GM19395 (cell line): ENCODE results near the gene GRIP1.

Experiments
- ATAC-seq: cut with Tn5 transposase; IDR thresholded peaks from one replicate; pipeline ENCODE4 v1.9.1; 2021; ENCODE audit warnings: mild to moderate bottlenecking, moderate library complexity; ENCODE audit not compliant: unreplicated experiment

The GRIP1 gene

GRCh38 chr12:66603981-66604479 is 74.8 kb downstream of the GRIP1 start:
- no peak for ATAC-seq

- no peak for ATAC-seq
These were observed 75.4 kb downstream of the GRIP1 start for GRCh38 chr12:66603461-66603860.

GRCh38 chr12:66602483-66603143 is 76.3 kb downstream of the GRIP1 start:
- no peak for ATAC-seq

- ATAC-seq = no peak
These were observed 78.0 kb downstream of the GRIP1 start for GRCh38 chr12:66600903-66601302.

- no peak for ATAC-seq
These were observed 79.1 kb downstream of the GRIP1 start for GRCh38 chr12:66599816-66600215.

GRCh38 chr12:66598608-66599007 is 80.3 kb downstream of the GRIP1 start:
- ATAC-seq = no peak

- no peak for ATAC-seq
These were observed 80.8 kb downstream of the GRIP1 start for GRCh38 chr12:66598079-66598478.

- no peak for ATAC-seq
These were observed 82.7 kb downstream of the GRIP1 start for GRCh38 chr12:66596199-66596598.

GRCh38 chr12:66594688-66595087 is 84.2 kb downstream of the GRIP1 start:
- ATAC-seq = no peak

- no peak for ATAC-seq
These were observed 88.4 kb downstream of the GRIP1 start for GRCh38 chr12:66590275-66590985.

GRCh38 chr12:66589095-66589494 is 89.8 kb downstream of the GRIP1 start:
- ATAC-seq = no peak

- no peak for ATAC-seq
These were observed 91.0 kb downstream of the GRIP1 start for GRCh38 chr12:66587912-66588311.

GRCh38 chr12:66584673-66585072 is 94.2 kb downstream of the GRIP1 start:
- ATAC-seq = no peak

- ATAC-seq = no peak
These were observed 105.3 kb downstream of the GRIP1 start for GRCh38 chr12:66573605-66574004.

GRCh38 chr12:66572845-66573244 is 106.0 kb downstream of the GRIP1 start:
- ATAC-seq = no peak

GRCh38 chr12:66571361-66571915 is 107.4 kb downstream of the GRIP1 start:
- no peak for ATAC-seq

GRCh38 chr12:66563220-66563619 is 115.7 kb downstream of the GRIP1 start:
- ATAC-seq = no peak

- no peak for ATAC-seq
These were observed 123.8 kb downstream of the GRIP1 start for GRCh38 chr12:66555113-66555512.

- no peak for ATAC-seq
These were observed 126.2 kb downstream of the GRIP1 start for GRCh38 chr12:66552716-66553115.

- no peak for ATAC-seq
These were observed 128.2 kb downstream of the GRIP1 start for GRCh38 chr12:66550626-66551025.

GRCh38 chr12:66549050-66549389 is 129.9 kb downstream of the GRIP1 start:
- ATAC-seq = no peak

GRCh38 chr12:66548338-66549049 is 130.4 kb downstream of the GRIP1 start:
- ATAC-seq = no peak
